Stimulated activated CD4-positive, alpha-beta T cell treated with anti-CD3 and anti-CD28 coated beads, TNF-alpha, amount 100 ng/mL, for 48 hours (primary cell): Measurements from ENCODE around the gene PLTP.
"Not testable (repeated sequence)": the region's sequence is repeated elsewhere in the genome, so short reads cannot be mapped to it uniquely, and the experiment has no call there.

Source experiments
- DNase-seq, 3 donors: peaks; one replicate each; pipeline ENCODE4 v3.0.0-alpha.2; 2020; ENCODE audit warnings: low read depth in 3 of 3

PLTP gene

DNA sequence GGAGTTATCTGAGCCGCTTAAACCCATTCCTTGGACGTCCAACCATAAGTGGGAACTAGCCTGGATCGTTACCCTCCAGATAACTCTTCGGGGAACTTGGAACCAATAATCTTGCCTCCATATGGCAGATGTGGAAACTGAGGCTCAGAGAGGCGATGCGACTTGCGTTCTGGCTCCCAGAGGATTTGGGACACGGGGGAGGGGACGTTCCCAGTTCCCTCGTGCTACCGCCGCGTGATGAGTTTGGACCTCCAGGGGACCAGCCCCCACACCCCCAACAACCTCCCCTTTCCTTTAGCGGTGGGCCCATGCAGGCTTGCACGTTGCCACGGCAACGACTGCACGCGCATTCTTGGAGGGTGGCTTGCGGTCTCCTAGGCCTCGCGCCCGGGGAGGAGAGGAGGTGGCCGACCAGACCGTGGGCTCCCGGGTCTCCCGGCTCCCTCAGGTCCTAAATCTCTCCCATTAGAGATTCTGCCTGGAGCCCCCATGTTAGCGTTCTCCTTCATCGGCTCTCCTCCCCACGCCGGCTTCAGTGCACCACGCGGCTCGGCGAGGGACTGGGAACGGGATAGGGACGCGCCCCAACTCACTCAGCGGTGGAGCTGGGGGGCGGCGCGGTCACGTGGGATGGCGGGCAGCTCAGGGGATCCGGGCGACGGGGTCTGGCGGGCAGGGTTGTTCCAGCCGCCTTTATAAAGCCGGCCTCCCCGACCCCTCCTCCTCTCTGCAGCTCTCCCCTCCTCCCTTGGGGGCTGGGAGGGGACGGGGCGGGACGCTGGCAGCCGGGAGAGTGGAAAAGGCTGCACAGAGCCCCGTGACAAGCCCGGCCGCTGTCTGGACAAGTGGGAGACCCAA is at the start of gene PLTP:
PLTP (minus strand) TSS at position 670 of the 858 bp plus-strand sequence. CDS start 703 bp downstream, outside the sequence.
- DNase-seq = no peak

GRCh38 chr20:45959956-45960630 is 48.1 kb upstream of the PLTP start:
- no peak for DNase-seq

DNA sequence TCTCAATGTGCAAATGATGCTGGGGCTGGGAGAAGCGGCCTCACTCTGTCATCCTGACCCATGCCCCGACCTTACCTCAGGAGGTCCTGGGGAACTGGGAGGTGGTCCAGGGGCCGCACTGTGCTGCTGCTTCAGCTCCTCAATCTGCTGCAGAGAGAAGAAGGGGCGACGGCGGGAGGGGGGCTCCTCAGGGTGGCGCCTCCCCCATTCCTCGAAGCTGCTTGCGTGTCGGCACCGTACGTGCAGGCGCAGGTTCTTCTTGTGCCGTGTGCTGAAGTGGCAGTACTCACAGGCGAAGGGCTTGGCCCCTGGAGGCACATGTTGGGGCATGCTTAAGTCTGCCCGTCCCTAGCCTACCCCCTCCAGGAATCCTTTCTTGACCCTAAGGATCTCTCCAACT is 47.2 kb upstream of the PLTP start:
- DNase-seq = no peak

- DNase-seq = no peak
These were observed 46.6 kb upstream of the PLTP start for GRCh38 chr20:45958593-45958992.

- DNase-seq = no peak
These were observed 45.3 kb upstream of the PLTP start for GRCh38 chr20:45957021-45957941.

DNA sequence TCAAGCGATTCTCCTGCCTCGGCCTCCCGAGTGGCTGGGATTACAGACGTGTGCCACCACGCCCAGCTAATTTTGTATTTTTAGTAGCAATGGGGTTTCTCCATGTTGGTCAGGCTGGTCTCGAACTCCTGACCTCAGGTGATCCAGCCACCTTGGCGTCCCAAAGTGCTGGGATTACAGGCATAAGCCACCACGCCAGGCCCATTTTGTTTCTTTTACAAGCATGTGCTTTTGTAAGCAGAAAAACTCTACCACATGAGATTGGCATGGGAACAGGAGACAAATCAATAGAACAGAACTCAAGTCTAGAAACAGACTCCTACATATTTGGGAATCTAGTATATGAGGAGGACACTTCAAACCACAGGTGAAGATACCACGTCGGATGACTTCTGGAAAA is 44.4 kb upstream of the PLTP start:
- DNase-seq = not testable (repeated sequence)

GRCh38 chr20:45953672-45954071 is 41.7 kb upstream of the PLTP start:
- no peak for DNase-seq

GRCh38 chr20:45952861-45953260 is 40.9 kb upstream of the PLTP start:
- no peak for DNase-seq

DNA sequence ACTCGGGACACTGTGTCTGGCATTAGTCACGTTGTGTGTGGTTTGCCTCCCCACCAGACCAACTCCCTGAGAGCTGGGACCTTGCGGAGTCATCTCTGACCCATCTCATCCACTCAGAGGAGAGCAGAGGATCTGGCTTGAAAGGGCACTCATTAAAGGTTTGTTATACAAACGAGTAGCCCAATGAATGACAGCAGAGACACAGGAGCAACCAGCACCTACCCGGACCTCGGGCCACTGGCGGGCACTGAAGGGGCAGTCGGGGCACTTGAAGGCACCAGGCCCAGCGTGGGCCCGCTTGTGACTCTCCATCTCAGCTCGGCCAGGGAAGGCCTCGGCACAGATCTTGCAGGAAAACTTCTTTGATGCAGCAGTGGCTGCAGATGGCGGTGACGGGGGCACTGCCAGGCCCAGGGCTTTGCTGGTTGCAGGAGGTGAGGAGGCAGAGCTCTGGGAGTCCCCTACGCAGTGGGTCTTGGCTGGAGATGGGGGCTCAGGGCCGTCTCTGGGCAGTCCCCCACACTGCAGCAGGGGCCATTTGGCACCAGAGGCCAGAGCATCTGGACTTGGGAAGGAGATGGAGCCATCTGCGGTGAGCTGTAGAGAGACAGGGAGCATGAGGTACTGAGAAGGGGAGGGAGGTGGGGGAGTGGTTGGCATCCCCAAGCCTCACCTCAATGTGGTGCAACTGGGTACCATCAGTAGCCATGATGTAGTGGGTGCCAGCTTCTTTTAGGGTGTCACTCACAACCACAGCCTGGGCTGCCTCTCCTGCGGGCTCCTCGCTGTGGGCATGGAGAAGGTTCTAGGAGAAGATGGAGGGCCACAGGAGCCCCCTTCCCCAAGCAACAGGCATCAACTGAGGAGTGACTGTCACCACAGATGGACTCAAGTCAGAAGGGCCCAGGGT is 40.2 kb upstream of the PLTP start:
- no peak for DNase-seq

DNA sequence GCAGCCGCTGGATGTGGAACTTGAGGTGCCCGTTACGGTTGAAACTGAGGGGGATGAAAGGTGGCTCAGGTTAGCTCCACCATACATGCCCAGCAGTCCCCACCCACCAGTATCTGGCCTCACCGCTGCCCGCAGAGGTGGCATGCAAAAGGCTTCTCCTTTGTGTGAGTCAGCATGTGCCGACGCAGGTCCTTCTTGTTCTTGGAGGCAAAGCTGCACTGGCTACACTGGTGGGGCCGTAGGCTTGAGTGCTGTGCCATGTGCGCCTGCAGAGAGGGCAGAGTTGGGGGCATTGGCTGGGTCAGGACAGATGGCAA is 38.3 kb upstream of the PLTP start:
- no peak for DNase-seq

- DNase-seq = no peak
These were observed 37.8 kb upstream of the PLTP start for GRCh38 chr20:45949542-45950329.

DNA sequence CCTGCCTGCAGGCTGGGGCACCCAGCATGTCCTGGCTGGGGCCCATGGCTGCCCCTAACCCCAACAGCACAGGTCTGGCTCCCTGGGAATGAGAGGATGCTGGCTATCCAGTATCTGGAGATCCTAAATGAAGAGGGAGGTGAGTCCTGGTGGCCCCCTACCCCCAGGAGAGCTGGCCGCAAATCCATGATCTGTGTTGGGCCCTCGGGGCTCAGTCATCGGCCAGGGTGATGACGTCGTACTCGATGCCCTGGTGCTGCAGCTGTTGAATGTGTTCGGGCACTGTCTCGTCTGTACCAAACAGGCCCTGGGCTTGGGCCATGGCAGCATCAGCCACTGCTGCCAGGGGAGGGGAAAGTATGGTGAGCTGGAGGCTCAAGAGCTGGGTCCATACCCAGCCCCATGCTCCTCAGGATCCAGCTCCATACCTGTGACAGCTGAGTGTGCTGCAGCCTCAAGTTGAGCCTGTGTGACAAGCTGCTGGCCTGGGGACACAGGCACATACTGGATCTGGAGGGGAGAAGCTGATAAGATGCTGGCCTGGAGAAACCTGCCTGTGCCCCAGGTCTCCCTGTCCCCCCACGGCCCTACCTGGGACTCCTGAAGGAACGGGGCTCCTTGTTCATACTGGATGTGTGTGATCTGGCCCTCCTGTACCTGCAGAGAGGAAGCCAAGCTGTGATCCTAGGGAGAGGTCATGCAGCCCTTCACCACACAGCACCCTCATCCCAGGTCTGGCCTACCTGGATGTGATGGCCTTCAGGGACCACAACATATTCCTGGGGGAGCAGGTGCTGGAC is 37.0 kb upstream of the PLTP start:
- DNase-seq = no peak

DNA sequence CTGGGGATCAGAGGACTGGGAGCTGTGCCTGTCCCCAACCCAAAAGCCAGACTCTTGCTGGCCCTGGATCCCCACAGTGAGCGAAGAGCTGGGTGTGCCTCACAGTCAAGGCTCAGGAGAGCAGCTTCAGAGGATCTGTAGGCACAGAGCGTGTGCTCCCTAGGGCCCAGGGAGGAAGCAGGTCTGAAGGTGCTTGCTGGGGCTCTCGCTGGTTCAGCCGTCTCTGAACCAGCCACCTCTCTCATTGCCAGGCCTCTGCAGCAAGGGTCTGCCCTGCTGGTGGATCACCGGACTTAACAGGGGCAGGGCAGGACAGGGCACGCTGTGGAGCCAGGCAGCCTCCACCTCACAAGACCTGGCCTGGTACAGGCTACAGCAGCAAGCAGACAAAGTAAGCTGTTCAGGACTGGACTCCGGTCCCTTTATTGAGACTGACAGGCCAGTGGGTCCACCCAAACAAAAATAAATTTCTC is 36.3 kb upstream of the PLTP start:
- no peak for DNase-seq

DNA sequence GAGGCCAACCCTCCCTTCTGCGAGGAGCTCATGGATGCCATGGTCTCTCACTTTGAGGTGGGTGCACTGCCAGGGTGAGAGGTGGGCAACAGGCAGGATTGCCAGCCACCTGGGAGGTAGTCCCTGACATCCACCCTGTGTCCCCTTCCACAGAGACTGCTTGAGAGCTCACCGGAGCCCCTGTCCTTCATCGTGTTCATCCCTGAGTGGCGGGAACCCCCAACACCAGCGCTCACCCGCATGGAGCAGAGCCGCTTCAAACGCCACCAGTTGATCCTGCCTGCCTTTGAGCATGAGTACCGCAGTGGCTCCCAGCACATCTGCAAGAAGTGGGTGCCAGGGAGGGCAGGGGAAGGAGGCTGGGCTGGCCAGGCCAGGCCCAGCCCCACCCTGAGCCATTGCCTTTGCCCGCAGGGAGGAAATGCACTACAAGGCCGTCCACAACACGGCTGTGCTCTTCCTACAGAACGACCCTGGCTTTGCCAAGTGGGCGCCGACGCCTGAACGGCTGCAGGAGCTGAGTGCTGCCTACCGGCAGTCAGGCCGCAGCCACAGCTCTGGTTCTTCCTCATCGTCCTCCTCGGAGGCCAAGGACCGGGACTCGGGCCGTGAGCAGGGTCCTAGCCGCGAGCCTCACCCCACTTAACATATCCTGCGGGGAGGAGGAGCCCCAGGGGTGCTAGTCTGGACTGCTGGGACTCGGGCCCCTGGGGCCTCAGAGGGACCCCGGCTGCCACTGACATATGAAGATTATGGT is 35.3 kb upstream of the PLTP start:
- no peak for DNase-seq

GRCh38 chr20:45946149-45946970 is 34.4 kb upstream of the PLTP start:
- peak in 1 of 3 donors; percentile 19 for DNase-seq

- DNase-seq = no peak
These were observed 33.8 kb upstream of the PLTP start for GRCh38 chr20:45945678-45946148.

- no peak for DNase-seq
These were observed 33.2 kb upstream of the PLTP start for GRCh38 chr20:45944965-45945677.
